ENCODE data around the gene OR4C15.

The OR4C15 gene
- long read RNA-seq, donor 1, result 0 reads
- long read RNA-seq, donor 2, result 0 reads
- long read RNA-seq, donor 3, result 0 reads
- long read RNA-seq, donor 4, result 0 reads
- long read RNA-seq, donor 5, result 0 reads
- long read RNA-seq, donor 6, result 0 reads
- long read RNA-seq, donor 7, result 0 reads
- long read RNA-seq, donor 8, result 0 reads

- DNase-seq, result no peak
These were observed at the start of gene OR4C15 for GRCh38 chr11:55554169-55554568. Gene OR4C15, plus strand, starts transcription at chr11:55554469. Its CDS starts 0 bp downstream, at chr11:55554469.

GRCh38 chr11:55571828-55572227 lies 17.6 kb downstream of the OR4C15 start, which contains the start of gene OR4C16:
Gene OR4C16, plus strand, starts transcription at chr11:55572128. Its CDS starts 0 bp downstream, at chr11:55572128.
- DNase-seq, result no peak

- DNase-seq, result no peak
These were observed 18.3 kb downstream of the OR4C15 start for GRCh38 chr11:55572548-55572947.

Measured in right kidney (tissue), 9 donors.